ENCODE data around the gene PLA2R1. TPM values are rescaled to one million over a fixed set of nuclear protein-coding genes. Genes with fewer than 3 reads are reported as not detected.
A peak's percentile ranks its signal among the peaks of the same experiment; 100 is the strongest.

The PLA2R1 gene
- total RNA-seq, 2 donors from 2014 or later, result not detected

DNA sequence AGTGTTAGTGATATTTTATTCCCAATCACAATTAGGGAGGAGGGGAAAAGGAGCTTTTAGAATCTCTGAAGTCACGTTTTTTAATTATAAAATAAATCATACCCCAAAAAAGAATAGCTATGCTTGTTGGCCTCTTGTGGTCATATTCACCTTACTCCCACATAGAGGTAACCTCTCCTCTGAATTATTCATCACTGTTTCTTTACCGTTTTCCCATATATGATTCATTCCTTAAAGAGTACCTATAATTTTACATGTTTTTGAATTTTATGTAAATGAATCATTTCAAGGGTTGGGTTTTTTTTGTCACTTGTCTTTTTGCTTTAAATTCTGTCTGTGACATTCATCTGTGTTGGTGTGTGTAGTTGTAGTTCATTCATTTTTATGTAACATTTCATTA is 153.8 kb downstream of the PLA2R1 start:
- Mint-ChIP-seq H3K27ac (no peak overlapping the region), H3K4me1 (ENCODE audit: low read depth in 2 of 2) (peaks cover 12 to 16% of the 10 kb centered on the region in 2 donors), H3K4me3 (no peak overlapping the region), H3K36me3 (no peaks in the 10 kb centered on the region), H3K9me3 (no peaks in the 10 kb centered on the region), H3K27me3 (peaks cover 15 to 16% of the 10 kb centered on the region in 2 donors)
- DNase-seq (ENCODE audit: low spot score) (no peak), ATAC-seq (no peak)

DNA sequence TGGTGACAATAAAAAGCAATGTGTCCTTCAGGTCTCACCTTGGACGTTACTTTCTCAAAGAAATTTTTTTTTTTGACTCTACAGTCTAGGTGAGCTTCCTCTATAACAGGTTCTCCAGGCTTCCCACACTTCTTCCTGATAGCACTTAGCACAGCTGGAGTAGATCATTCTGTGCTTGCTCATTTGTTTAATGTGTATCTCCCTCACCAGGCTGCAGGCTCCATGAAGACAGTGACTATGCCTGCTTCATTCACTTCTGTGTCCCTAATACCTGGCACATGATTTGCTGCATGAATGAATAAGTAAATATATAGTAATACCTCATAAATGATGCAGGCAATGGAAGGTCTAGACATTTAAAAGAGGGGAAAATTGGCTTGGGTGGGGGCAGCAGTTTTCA is 154.5 kb downstream of the PLA2R1 start:
- no peaks in the 10 kb centered on the region for H3K9me3 Mint-ChIP-seq
- no peak for ATAC-seq
- no peak for DNase-seq (ENCODE audit: low spot score)
- no peaks in the 10 kb centered on the region for H3K36me3 Mint-ChIP-seq
- H3K4me3 Mint-ChIP-seq, result no peak overlapping the region
- H3K4me1 Mint-ChIP-seq (ENCODE audit: low read depth in 2 of 2), result peaks cover 20 to 23% of the 10 kb centered on the region in 2 donors
- peaks cover 15 to 16% of the 10 kb centered on the region in 2 donors for H3K27me3 Mint-ChIP-seq
- no peak overlapping the region for H3K27ac Mint-ChIP-seq

DNA sequence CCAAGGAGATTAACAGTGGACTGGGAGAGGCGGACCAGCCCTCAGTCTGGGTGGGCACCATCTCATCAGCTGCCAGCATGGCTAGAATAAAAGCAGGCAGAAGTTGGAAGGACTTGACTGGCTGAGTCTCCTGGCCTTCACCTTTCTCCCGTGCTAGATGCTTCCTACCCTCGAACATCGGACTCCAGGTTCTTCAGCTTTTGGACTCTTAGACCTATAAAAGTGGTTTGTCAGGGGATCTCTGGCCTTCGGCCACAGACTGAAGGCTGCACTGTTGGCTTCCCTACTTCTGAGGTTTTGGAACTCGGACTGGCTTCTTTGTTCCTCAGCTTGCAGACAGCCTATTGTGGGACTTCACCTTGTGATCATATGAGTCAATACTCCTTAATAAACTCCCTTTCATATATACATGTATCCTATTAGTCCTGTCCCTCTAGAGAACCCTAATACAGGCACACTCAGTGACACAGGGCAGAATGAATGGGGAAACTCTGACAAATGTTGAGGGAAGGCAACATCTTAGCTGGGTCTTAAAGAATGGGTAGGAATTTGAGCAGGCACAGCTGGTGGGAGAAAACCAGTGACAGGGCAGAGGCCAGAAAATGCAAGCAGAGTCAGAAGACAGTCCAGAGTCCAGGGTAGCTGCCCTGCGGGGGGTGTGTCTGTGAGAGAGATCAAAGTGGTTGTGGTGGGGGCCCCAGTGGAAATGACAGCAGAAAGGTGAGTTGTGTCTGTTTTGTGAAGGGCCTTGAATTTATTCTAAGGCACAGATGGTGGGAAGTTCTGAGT is 156.3 kb downstream of the PLA2R1 start:
- DNase-seq (ENCODE audit: low spot score) (no peak), ATAC-seq (no peak)
- no peaks in the 10 kb centered on the region for H3K36me3 Mint-ChIP-seq
- H3K4me3 Mint-ChIP-seq, result peak overlapping the region; percentile 99
- H3K9me3 Mint-ChIP-seq, result no peaks in the 10 kb centered on the region
- peaks cover 28 to 33% of the 10 kb centered on the region in 2 donors for H3K4me1 Mint-ChIP-seq (ENCODE audit: low read depth in 2 of 2)
- peak overlapping the region in 1 of 2 donors; percentile 62 for H3K27ac Mint-ChIP-seq
- H3K27me3 Mint-ChIP-seq, result peaks cover 11 to 15% of the 10 kb centered on the region in 2 donors

DNA sequence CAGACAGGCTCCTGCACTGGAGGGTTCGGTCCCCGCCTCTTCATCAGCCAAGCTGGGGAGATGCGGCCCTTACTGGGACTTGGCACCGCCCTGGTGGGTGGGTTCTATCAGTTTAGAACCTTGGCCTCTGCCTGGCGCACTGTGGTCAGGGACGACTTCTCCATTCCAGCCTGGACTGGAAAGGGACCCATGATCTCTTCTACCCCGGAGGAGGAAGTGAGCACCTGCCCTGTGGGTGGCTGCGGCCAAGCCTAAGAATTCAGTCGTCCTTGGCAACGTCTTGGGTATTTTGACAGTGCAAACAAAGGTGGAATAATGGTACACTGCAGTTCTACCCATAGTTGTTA is 157.5 kb downstream of the PLA2R1 start:
- DNase-seq (ENCODE audit: low spot score) (no peak), ATAC-seq (no peak)
- Mint-ChIP-seq H3K36me3 (no peaks in the 10 kb centered on the region), H3K4me1 (ENCODE audit: low read depth in 2 of 2) (peaks cover 29 to 35% of the 10 kb centered on the region in 2 donors), H3K9me3 (no peaks in the 10 kb centered on the region), H3K27ac (peak overlapping the region in 1 of 2 donors; percentile 28), H3K27me3 (peaks cover 10 to 14% of the 10 kb centered on the region in 2 donors), H3K4me3 (peak overlapping the region; percentile 99)

DNA sequence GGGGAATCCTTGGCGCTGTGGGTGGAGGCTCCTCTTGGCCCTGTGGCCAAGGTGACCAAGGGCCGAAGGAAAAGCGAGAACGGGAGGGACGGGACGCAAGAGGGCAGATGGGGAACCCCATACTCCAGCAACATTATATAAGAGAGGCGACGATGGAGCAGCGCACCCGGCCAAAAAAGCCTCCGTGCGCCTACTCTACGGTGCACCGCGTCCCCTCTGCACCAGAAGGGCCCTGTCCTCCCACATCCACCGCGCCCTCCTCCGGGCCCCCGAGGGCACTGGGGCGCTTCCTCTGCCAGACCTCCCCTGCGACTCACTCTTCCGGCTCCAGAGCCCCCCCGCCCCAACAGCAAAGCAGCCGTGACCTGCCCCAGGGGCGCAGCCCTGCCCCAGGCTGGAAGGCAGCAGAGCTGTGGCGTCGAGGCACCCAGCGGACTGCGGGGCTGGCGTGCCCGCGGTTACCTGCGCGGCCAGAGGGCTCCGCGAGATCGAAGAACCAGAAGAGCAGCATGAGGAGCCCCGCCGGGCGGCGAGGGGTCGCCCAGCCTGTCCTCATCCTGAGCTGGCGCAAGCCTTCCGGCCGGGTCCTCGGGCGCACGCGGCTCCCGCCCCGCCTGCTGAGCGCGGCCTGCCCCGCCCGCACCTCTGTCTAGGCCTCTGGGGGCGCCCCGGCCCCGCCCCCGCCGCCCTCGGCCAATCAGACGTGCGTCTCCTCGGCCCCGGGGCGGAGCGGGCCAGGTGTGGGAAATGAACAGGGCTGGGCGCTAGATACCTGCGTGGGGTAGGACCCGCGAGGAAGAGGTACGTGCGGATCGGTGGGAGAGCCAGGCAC is 158.1 kb downstream of the PLA2R1 start, which contains the start of gene LY75:
Gene LY75, minus strand, starts transcription at position 630 of the 832 bp plus-strand sequence.
- no peaks in the 10 kb centered on the region for H3K9me3 Mint-ChIP-seq
- H3K4me3 Mint-ChIP-seq, result peak within 1 kb of the TSS; percentile 99
- ATAC-seq (peak; percentile 94 to 96), DNase-seq (ENCODE audit: low spot score) (peak; percentile 86)
- peak within 1 kb of the TSS; percentile 86 to 95 for H3K27ac Mint-ChIP-seq
- H3K36me3 Mint-ChIP-seq, result no peaks in the 10 kb centered on the region
- H3K27me3 Mint-ChIP-seq, result peaks cover 4 to 8% of the 10 kb centered on the region in 2 donors
- H3K4me1 Mint-ChIP-seq (ENCODE audit: low read depth in 2 of 2), result peaks cover 29 to 35% of the 10 kb centered on the region in 2 donors

DNA sequence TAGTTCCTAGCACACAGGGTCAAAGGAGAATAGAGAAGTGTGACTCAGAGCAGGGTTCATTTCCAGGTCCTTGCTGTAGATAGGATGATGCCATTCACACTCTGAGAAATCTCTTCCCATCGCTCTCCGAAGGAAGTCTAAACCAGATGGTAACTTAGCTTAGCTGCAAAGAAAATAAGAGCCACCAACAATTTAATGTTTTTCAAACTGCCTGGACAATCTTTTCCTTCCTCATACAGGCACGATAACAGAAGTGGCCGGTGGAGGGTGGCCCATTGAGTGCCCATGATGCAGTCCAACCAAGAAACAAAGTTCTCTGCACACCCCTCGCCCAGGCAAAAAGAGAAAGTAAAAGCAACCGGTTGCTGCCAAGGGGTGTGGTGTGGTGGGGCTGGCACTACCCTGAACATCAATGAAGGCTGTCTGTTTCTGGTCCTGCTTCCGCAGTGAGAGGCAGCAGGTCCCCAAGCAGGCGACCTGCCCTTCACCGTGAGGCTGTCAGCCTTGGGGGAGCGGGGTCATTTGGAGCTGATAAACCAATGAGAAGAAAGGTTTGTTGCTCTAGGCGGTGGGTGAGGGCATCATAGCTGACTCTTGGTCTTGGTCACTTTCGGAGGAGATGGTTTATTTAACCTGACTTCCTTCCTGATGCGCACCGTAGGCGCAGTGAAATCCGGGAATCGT is 158.8 kb downstream of the PLA2R1 start:
- peaks cover 4 to 8% of the 10 kb centered on the region in 2 donors for H3K27me3 Mint-ChIP-seq
- peaks cover 29 to 35% of the 10 kb centered on the region in 2 donors for H3K4me1 Mint-ChIP-seq (ENCODE audit: low read depth in 2 of 2)
- DNase-seq (ENCODE audit: low spot score), result no peak
- ATAC-seq, result peak; percentile 63
- peak overlapping the region; percentile 86 to 95 for H3K27ac Mint-ChIP-seq
- H3K36me3 Mint-ChIP-seq, result no peaks in the 10 kb centered on the region
- peak overlapping the region; percentile 99 for H3K4me3 Mint-ChIP-seq
- no peaks in the 10 kb centered on the region for H3K9me3 Mint-ChIP-seq

DNA sequence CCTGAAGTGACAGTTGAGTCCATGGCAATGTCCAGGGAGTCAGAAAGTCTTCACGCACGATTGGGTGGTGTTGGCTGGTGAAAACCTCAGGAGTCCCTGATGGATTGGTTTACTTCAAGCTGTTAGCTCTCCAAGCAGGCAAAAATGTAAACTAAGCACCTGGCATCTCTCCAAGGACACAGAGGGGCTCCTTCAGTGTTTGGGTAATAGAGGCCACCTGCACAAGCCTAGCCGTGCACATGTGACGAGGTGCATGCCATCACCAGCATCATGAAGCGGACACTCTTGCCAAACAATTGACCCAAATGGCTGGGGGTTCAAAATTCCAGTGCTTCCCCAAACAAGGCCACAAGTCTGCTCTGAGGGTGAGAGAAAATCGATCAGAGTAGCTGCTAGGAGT is 159.7 kb downstream of the PLA2R1 start:
- ATAC-seq (no peak), DNase-seq (ENCODE audit: low spot score) (no peak)
- peak overlapping the region; percentile 99 for H3K4me3 Mint-ChIP-seq
- no peaks in the 10 kb centered on the region for H3K9me3 Mint-ChIP-seq
- peak overlapping the region; percentile 86 to 95 for H3K27ac Mint-ChIP-seq
- peaks cover 29 to 39% of the 10 kb centered on the region in 2 donors for H3K4me1 Mint-ChIP-seq (ENCODE audit: low read depth in 2 of 2)
- H3K36me3 Mint-ChIP-seq, result peaks cover 4% of the 10 kb centered on the region
- H3K27me3 Mint-ChIP-seq, result peaks cover 3 to 5% of the 10 kb centered on the region in 2 donors

DNA sequence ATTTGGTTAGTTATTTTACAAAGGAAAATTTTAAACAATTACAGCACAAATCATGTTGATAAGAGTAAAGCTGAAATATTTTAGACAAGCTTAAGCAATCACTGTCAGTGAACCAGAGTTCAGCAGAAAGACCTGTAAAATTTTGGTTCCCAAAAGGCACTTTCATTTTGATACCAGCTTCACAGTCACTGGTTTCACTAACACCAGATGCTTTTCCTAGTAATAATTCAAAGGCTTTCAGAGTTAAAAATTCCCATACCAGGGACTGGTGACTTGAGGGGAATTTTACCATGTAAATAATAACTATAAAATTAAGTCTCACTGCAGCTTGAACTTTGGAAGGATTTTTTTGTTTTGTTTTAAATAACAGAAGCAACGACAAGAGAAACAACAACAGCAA is 162.1 kb downstream of the PLA2R1 start:
- ATAC-seq (no peak), DNase-seq (ENCODE audit: low spot score) (no peak)
- Mint-ChIP-seq H3K9me3 (no peaks in the 10 kb centered on the region), H3K4me1 (ENCODE audit: low read depth in 2 of 2) (peaks cover 32 to 54% of the 10 kb centered on the region in 2 donors), H3K36me3 (peaks cover 9% of the 10 kb centered on the region), H3K27ac (no peak overlapping the region), H3K4me3 (no peak overlapping the region), H3K27me3 (no peaks in the 10 kb centered on the region)

DNA sequence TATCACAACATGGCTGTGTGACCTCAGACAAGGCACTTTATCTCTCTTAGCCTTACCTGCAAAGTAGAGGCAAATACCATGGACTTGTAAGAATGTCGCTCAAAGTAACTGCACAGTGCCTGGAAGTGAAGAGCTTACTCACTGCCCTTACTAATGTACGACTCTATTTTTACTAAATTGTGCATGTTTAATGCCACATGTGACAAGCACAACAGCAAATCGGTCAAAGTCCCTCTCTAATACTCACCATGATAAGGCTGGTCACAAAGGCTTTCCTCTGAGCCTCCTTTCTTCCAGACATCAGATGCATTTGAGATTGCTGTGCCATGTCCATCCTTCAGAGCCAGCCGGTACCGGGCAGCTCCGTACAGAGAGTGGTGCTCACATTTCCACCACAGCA is 164.0 kb downstream of the PLA2R1 start:
- DNase-seq (ENCODE audit: low spot score) (no peak), ATAC-seq (no peak)
- H3K4me3 Mint-ChIP-seq, result no peak overlapping the region
- no peak overlapping the region for H3K27ac Mint-ChIP-seq
- H3K4me1 Mint-ChIP-seq (ENCODE audit: low read depth in 2 of 2), result peaks cover 25 to 49% of the 10 kb centered on the region in 2 donors
- peaks cover 14% of the 10 kb centered on the region for H3K36me3 Mint-ChIP-seq
- no peaks in the 10 kb centered on the region for H3K9me3 Mint-ChIP-seq
- no peaks in the 10 kb centered on the region for H3K27me3 Mint-ChIP-seq

DNA sequence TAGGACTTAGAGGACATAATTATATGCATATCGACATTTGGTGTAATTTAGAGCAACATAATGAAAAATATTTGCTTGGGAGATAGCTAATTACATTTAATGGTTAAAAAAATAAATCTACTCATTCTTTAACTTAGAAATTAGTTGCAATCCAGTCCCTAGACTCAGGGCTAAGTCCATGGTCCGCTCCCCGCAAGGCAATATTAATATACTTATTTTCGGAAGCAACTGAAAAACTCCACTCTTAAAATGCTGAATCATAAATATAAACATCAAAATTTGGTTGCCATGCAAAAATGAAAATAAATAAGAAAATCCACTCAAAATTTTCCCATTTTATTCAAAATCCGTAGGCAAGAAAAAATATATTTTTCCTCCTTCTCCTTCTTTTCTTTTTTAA is 164.7 kb downstream of the PLA2R1 start:
- Mint-ChIP-seq H3K4me3 (no peak overlapping the region), H3K36me3 (peaks cover 19% of the 10 kb centered on the region), H3K4me1 (ENCODE audit: low read depth in 2 of 2) (peaks cover 19 to 46% of the 10 kb centered on the region in 2 donors), H3K27me3 (no peaks in the 10 kb centered on the region), H3K9me3 (no peaks in the 10 kb centered on the region), H3K27ac (no peak overlapping the region)
- no peak for ATAC-seq
- no peak for DNase-seq (ENCODE audit: low spot score)

DNA sequence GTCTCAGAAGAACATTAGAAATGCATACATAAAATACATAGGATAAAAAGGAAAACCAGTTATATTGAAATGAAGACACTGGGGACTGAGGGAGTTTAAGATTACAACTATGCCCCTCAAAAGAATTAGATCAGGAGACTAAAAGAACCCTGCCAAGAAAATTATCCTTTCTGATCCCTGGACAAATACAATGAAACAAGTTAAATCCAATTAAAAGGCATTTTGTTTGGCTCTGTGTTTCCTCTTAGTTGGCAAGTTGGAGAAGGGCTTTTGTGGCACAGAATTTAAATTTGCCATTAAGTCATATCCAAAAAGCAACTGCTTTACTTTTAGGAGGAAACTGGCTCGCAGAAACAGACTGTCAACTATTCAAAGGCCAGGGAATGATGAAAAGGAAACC is 165.3 kb downstream of the PLA2R1 start:
- DNase-seq (ENCODE audit: low spot score) (no peak), ATAC-seq (no peak)
- H3K27me3 Mint-ChIP-seq, result no peaks in the 10 kb centered on the region
- H3K27ac Mint-ChIP-seq, result no peak overlapping the region
- peaks cover 16 to 46% of the 10 kb centered on the region in 2 donors for H3K4me1 Mint-ChIP-seq (ENCODE audit: low read depth in 2 of 2)
- peaks cover 24% of the 10 kb centered on the region for H3K36me3 Mint-ChIP-seq
- H3K4me3 Mint-ChIP-seq, result no peak overlapping the region
- H3K9me3 Mint-ChIP-seq, result no peaks in the 10 kb centered on the region

DNA sequence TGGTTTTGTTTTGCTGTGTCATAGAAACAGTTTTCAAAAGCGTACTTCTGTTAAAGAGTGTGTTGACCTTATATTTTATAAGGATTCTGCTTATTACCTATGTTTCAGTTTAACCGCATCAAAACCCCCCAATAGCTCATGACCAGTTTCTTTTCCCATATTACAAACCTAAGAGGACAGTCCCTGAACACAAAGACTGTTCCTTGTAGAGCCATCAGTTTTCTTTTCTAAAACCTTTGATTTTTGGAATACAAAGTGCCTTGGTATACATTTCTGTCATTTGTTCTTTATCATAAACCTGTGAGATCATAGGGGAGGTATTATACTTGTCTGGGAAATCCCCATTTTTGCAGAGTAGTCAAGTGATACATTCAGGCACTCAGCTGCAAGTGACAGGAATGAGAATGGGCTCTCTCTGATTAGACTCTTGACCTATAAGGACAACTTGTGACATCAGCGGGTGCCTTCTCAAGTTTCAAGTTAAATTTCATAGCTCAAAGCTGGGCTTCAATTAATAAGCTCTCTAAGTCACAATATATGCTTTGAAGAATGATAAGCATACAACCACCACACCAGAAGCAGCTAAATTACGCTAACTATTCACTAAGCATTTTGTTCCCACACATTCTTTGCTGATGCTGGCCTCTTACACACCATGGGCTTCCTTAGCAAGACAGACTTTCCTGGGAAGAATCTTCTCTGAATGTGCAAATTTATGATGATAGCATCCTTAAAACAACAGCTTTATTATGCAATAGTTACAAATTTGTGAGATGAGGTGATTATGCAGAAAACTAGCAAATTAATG is 167.0 kb downstream of the PLA2R1 start:
- ATAC-seq, result peak in 1 of 2 donors; percentile 78
- Mint-ChIP-seq H3K36me3 (peaks cover 24% of the 10 kb centered on the region), H3K9me3 (no peaks in the 10 kb centered on the region), H3K4me1 (ENCODE audit: low read depth in 2 of 2) (peaks cover 14 to 40% of the 10 kb centered on the region in 2 donors), H3K27me3 (no peaks in the 10 kb centered on the region), H3K27ac (peak overlapping the region; percentile 11 to 66), H3K4me3 (no peak overlapping the region)
- DNase-seq (ENCODE audit: low spot score), result no peak
